Measurements from ENCODE around the gene PUDP. TPM values are rescaled to one million over a fixed set of nuclear protein-coding genes. Genes with fewer than 3 reads are reported as not detected.

PUDP gene
- total RNA-seq, 1 donor from 2014 or later = 75.8 TPM

GRCh38 chrX:7131621-7132020, 16.3 kb downstream of the PUDP start:
- Mint-ChIP-seq H3K27ac (ENCODE audit: unreplicated experiment) (peak overlapping the region; percentile 92), H3K4me3 (no peak overlapping the region), H3K4me1 (peaks cover 28% of the 10 kb centered on the region), H3K9me3 (peaks cover 5% of the 10 kb centered on the region), H3K36me3 (ENCODE audit: low read depth) (peaks cover 14% of the 10 kb centered on the region), H3K27me3 (ENCODE audit: low read depth) (no peaks in the 10 kb centered on the region)
- no peak for DNase-seq (ENCODE audit: low read depth, low spot score)
- TF ChIP-seq CTCF (conservative IDR thresholded peaks at IDR 0.05) = no peak

- no peak for TF ChIP-seq CTCF (conservative IDR thresholded peaks at IDR 0.05)
Observed at GRCh38 chrX:7127056-7127455, 20.9 kb downstream of the PUDP start.

GRCh38 chrX:7120878-7121219, 27.1 kb downstream of the PUDP start:
- H3K4me3 Mint-ChIP-seq = no peak overlapping the region
- peaks cover 22% of the 10 kb centered on the region for H3K4me1 Mint-ChIP-seq
- H3K36me3 Mint-ChIP-seq (ENCODE audit: low read depth) = peaks cover 10% of the 10 kb centered on the region
- DNase-seq (ENCODE audit: low read depth, low spot score) = no peak
- no peaks in the 10 kb centered on the region for H3K27me3 Mint-ChIP-seq (ENCODE audit: low read depth)
- peaks cover 7% of the 10 kb centered on the region for H3K9me3 Mint-ChIP-seq
- TF ChIP-seq CTCF (conservative IDR thresholded peaks at IDR 0.05) = no peak
- no peak overlapping the region for H3K27ac Mint-ChIP-seq (ENCODE audit: unreplicated experiment)

More at GRCh38 chrX:7127056-7127455, 20.9 kb downstream of the PUDP start:
- no peak for DNase-seq (ENCODE audit: low read depth, low spot score)
- H3K4me1 Mint-ChIP-seq = peaks cover 9% of the 10 kb centered on the region
- H3K4me3 Mint-ChIP-seq = no peak overlapping the region
- H3K27me3 Mint-ChIP-seq (ENCODE audit: low read depth) = no peaks in the 10 kb centered on the region
- no peak overlapping the region for H3K27ac Mint-ChIP-seq (ENCODE audit: unreplicated experiment)
- peaks cover 19% of the 10 kb centered on the region for H3K36me3 Mint-ChIP-seq (ENCODE audit: low read depth)
- peaks cover 7% of the 10 kb centered on the region for H3K9me3 Mint-ChIP-seq

GRCh38 chrX:7119950-7120877, 27.7 kb downstream of the PUDP start:
- H3K36me3 Mint-ChIP-seq (ENCODE audit: low read depth) = peaks cover 7% of the 10 kb centered on the region
- H3K4me3 Mint-ChIP-seq = no peak overlapping the region
- H3K9me3 Mint-ChIP-seq = peaks cover 3% of the 10 kb centered on the region
- no peaks in the 10 kb centered on the region for H3K27me3 Mint-ChIP-seq (ENCODE audit: low read depth)
- H3K4me1 Mint-ChIP-seq = peaks cover 25% of the 10 kb centered on the region
- no peak overlapping the region for H3K27ac Mint-ChIP-seq (ENCODE audit: unreplicated experiment)
- no peak for DNase-seq (ENCODE audit: low read depth, low spot score)
- TF ChIP-seq CTCF (conservative IDR thresholded peaks at IDR 0.05) = no peak

GRCh38 chrX:7117587-7117986, 30.4 kb downstream of the PUDP start:
- H3K4me1 Mint-ChIP-seq = peaks cover 25% of the 10 kb centered on the region
- TF ChIP-seq CTCF (conservative IDR thresholded peaks at IDR 0.05) = no peak
- no peaks in the 10 kb centered on the region for H3K9me3 Mint-ChIP-seq
- H3K4me3 Mint-ChIP-seq = no peak overlapping the region
- no peak for DNase-seq (ENCODE audit: low read depth, low spot score)
- no peaks in the 10 kb centered on the region for H3K27me3 Mint-ChIP-seq (ENCODE audit: low read depth)
- H3K36me3 Mint-ChIP-seq (ENCODE audit: low read depth) = peaks cover 5% of the 10 kb centered on the region
- no peak overlapping the region for H3K27ac Mint-ChIP-seq (ENCODE audit: unreplicated experiment)
